Hair follicular keratinocyte (primary cell): ENCODE measurements around the gene GNRH2. TPM values are rescaled to one million over a fixed set of nuclear protein-coding genes. Genes with fewer than 3 reads are reported as not detected.

Source experiments
- total RNA-seq: library from RNA; depleted of rRNA; stranded (reverse); fragments of >200 nt; gene quantifications from 2 replicates; pipeline ENCODE4 v1.2.3, GENCODE V29; 2015

Gene GNRH2
- total RNA-seq = 1.3 TPM in 1 of 2 replicates, not detected in the other

DNA sequence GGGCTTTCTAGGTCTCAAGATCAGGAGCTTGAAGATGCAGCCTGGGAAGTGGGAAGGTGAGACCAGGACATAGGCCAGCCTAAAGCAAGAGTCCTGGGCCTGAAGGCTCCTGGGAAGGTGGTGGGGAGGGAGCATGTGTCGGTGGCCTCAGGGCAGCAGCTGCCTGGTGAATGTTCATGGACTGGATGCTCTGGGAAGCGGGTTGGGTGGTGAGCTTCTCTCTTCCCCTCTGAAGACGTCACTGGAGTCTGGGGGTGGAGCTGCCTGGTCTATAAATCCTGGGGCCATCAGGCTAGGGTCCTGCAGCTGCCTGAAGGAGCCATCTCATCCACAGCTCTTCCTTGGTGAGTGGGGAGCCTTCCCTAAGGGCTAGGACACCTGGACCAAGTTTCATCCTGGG lies at the start of gene GNRH2:
GNRH2 (plus strand) TSS at position 301 of the 400 bp plus-strand sequence. CDS start 793 bp downstream, outside the sequence.

DNA sequence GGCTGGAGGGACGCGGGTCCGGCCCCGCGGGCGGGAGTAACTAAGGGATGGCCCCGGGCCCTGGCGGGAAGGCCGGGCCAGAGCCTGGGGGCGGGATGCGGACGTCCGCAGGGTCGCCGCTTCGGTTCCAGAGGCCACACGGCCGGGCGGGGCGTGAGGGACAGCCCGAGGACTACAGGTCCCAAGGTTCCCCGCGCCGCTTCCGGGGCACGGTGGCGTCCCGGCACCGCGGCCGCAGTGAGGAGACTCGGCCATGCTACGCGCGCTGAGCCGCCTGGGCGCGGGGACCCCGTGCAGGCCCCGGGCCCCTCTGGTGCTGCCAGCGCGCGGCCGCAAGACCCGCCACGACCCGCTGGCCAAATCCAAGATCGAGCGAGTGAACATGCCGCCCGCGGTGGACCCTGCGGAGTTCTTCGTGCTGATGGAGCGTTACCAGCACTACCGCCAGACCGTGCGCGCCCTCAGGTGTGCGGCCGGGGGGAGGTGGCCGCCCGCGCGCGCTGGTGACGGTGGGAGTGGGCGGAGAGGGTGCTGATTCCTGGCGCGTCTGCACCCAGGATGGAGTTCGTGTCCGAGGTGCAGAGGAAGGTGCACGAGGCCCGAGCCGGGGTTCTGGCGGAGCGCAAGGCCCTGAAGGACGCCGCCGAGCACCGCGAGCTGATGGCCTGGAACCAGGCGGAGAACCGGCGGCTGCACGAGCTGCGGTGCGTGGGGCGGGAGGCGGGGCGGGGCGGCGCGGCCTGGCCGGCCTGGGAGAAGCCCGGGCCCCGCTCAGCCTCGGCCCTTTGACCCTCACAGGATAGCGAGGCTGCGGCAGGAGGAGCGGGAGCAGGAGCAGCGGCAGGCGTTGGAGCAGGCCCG lies 2.6 kb downstream of the GNRH2 start, which contains the start of gene MRPS26:
MRPS26 (plus strand) TSS at position 237 of the 861 bp plus-strand sequence; CDS start at position 254, 17 bp downstream.

DNA sequence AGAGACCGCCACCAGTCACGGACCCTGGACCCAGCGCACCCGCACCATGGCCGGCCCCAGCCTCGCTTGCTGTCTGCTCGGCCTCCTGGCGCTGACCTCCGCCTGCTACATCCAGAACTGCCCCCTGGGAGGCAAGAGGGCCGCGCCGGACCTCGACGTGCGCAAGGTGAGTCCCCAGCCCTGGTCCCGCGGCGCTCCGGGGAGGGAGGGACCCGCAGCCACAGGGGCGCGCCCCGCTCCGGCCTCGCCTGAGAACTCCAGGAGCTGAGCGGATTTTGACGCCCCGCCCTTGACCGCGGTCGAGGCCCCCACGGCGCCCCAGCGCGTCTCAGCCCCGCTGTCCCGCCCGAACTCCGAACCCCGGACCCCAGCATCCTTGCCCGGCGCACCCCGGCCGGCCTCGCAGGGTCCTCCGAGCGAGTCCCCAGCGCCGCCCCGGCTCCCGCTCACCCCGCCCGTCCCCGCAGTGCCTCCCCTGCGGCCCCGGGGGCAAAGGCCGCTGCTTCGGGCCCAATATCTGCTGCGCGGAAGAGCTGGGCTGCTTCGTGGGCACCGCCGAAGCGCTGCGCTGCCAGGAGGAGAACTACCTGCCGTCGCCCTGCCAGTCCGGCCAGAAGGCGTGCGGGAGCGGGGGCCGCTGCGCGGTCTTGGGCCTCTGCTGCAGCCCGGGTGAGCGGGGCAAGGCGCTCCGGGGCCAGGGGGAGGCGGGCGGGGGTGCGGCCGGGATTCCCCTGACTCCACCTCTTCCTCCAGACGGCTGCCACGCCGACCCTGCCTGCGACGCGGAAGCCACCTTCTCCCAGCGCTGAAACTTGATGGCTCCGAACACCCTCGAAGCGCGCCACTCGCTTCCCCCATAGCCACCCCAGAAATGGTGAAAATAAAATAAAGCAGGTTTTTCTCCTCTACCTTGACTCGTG lies 28.4 kb downstream of the GNRH2 start, which contains the start of gene OXT:
OXT (plus strand) TSS at position 11 of the 920 bp plus-strand sequence; CDS start at position 47, 36 bp downstream.

DNA sequence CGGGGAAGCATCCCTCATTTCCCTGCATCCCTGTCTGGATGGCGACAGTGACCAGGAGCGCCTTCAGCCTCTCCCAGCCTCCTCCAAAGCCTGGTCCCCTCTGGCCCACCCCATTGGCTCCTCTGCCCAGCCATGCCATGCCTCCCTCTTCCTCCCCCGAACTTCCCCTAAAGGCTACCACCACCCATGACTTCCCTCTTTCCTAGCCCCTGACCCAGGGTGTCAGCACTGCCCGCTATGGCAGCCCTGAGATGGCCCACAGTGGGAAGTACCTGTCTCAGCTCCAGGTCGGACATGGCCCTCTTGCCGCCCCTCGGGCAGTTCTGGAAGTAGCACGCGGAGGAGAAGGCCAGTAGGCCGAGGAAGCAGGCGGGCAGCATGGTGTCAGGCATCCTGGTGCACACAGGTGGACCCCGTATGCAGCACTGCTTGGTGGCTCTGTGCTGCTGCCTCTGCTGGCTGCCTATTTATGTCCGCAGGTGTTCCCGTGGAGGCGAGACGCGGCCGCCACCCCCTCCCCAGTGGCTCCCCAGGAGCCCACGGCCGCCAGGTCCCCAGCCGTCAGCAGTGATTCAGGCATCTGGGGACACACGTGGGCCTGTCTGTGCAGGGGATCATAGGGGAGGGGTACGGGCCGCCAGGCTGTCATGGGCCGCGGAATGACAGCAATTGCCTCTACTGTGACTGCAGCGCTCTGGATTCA lies 41.0 kb downstream of the GNRH2 start, which contains the start of gene AVP:
AVP (minus strand) TSS at position 442 of the 703 bp plus-strand sequence; CDS start at position 392, 50 bp downstream.

Other genes with a start within 250 kb of the GNRH2 start
- not detected in 2 replicates for gene CPXM1, start 243.0 kb upstream of the GNRH2 start, total RNA-seq
- not detected in 2 replicates for gene C20orf141, start 228.6 kb upstream of the GNRH2 start, total RNA-seq
- not detected in 2 replicates for gene TMEM239, start 227.3 kb upstream of the GNRH2 start, total RNA-seq
- 12.2 and 14.3 TPM in 2 replicates for gene PCED1A, start 203.0 kb upstream of the GNRH2 start, total RNA-seq
- 26.0 and 28.3 TPM in 2 replicates for gene VPS16, start 202.9 kb upstream of the GNRH2 start, total RNA-seq
- 33.2 and 35.5 TPM in 2 replicates for gene PTPRA, start 170.1 kb upstream of the GNRH2 start, total RNA-seq
- gene MRPS26, start 2.4 kb downstream of the GNRH2 start, total RNA-seq = 87.9 and 128 TPM in 2 replicates
- not detected in 2 replicates for gene OXT, start 28.0 kb downstream of the GNRH2 start, total RNA-seq
- not detected in 2 replicates for gene AVP, start 41.1 kb downstream of the GNRH2 start, total RNA-seq
- 8.3 and 14.7 TPM in 2 replicates for gene FASTKD5, start 116.2 kb downstream of the GNRH2 start, total RNA-seq
- 2.2 and 4.5 TPM in 2 replicates for gene UBOX5, start 116.2 kb downstream of the GNRH2 start, total RNA-seq
- gene LZTS3, start 129.9 kb downstream of the GNRH2 start, total RNA-seq = 6.4 and 9.4 TPM in 2 replicates
- 47.7 and 59.8 TPM in 2 replicates for gene DDRGK1, start 161.1 kb downstream of the GNRH2 start, total RNA-seq
- 57.6 and 63.1 TPM in 2 replicates for gene ITPA, start 165.9 kb downstream of the GNRH2 start, total RNA-seq
- 3.6 and 6.8 TPM in 2 replicates for gene SLC4A11, start 195.6 kb downstream of the GNRH2 start, total RNA-seq